B cell (primary cell): ENCODE data around the gene LIG3. TPM values are rescaled to one million over a fixed set of nuclear protein-coding genes. Genes with fewer than 3 reads are reported as not detected.

Experiments used
- ATAC-seq: fragments of 200-7000 bp; cut with Tn5 transposase; one replicate; pipeline ENCODE4 v1.10.0; 2021; ENCODE audit warnings: low read depth, mild to moderate bottlenecking, moderate number of reproducible peaks, moderate library complexity
- CTCF ChIA-PET: fragments of 350-600 bp; sonication (Branson Sonifier 250); formaldehyde crosslinking; loops from one replicate; lab custom pipeline; 2021; ENCODE audit warnings: antibody characterized with exemption, inconsistent platforms; lab: Charles Lee
- POLR2A ChIA-PET: fragments of 350-600 bp; sonication (Branson Sonifier 250); formaldehyde crosslinking; loops from one replicate; lab custom pipeline; 2021; ENCODE audit warnings: antibody characterized with exemption; lab: Charles Lee
- DNase-seq: peaks from one replicate; pipeline ENCODE4 v3.0.0; 2013
- H2AFZ ChIP-seq: 2 replicates; pipeline ENCODE4 v1.6.1; 2012; ENCODE audit warnings: mild to moderate bottlenecking, low read depth, low read length; ENCODE audit not compliant: insufficient read depth, poor library complexity, severe bottlenecking
- H3K27ac ChIP-seq, 2 donors: 1 replicate in 1 of 2; 2 replicates in 1 of 2; pipeline ENCODE4 v1.5.1; 2012 to 2013; ENCODE audit warnings: low read length in 2 of 2, mild to moderate bottlenecking in 2 of 2, moderate library complexity in 1 of 2
- H3K27me3 ChIP-seq, 4 experiments: fragments of 200-600 bp in 1 of 4; sonication (generic) in 1 of 4; replicated peaks in 1 of 4; 1 replicate in 2 of 4; 2 replicates in 2 of 4; pipeline versions ENCODE4 v1.6.1 to v1.7.0; 2013 to 2016; ENCODE audit warnings: low read length in 3 of 4, mild to moderate bottlenecking in 2 of 4, mixed read lengths in 1 of 4, moderate library complexity in 1 of 4; ENCODE audit not compliant: insufficient read depth in 4 of 4, control insufficient read depth in 3 of 4; ENCODE audit errors: control extremely low read depth in 1 of 4
- H3K36me3 ChIP-seq, 2 experiments: replicated peaks in 1 of 2; 1 replicate in 1 of 2; 2 replicates in 1 of 2; pipeline versions ENCODE4 v1.6.1 to v1.7.1; 2013; ENCODE audit warnings: low read length in 1 of 2; ENCODE audit not compliant: insufficient read depth in 2 of 2, control insufficient read depth in 1 of 2; ENCODE audit errors: control extremely low read depth in 1 of 2, extremely low read depth in 1 of 2
- H3K4me1 ChIP-seq, 2 donors: fragments of 200-600 bp in 1 of 2; sonication (generic) in 1 of 2; 1 replicate in 1 of 2; 2 replicates in 1 of 2; pipeline versions ENCODE4 v1.5.1 to v1.6.1; 2013 to 2017; ENCODE audit warnings: low read length in 2 of 2; ENCODE audit not compliant: control insufficient read depth in 2 of 2, insufficient read depth in 2 of 2
- H3K4me2 ChIP-seq: replicated peaks from 2 replicates; pipeline ENCODE3; 2012; ENCODE audit warnings: mild to moderate bottlenecking, low read depth, low read length; ENCODE audit not compliant: poor library complexity, severe bottlenecking
- H3K4me3 ChIP-seq, 5 experiments: fragments of 200-600 bp in 1 of 5; sonication (generic) in 1 of 5; 1 replicate in 3 of 5; 2 replicates in 2 of 5; pipeline versions ENCODE4 v1.5.1 to v1.7.0; 2011 to 2016; ENCODE audit warnings: low read length in 4 of 5, mild to moderate bottlenecking in 4 of 5, low read depth in 2 of 5, control low read depth in 1 of 5, moderate library complexity in 1 of 5; ENCODE audit not compliant: insufficient read depth in 1 of 5; ENCODE audit errors: control extremely low read depth in 1 of 5, extremely low read depth in 1 of 5
- H3K79me2 ChIP-seq: fragments of 200-600 bp; sonication (generic); one replicate; pipeline ENCODE4 v1.6.0; 2016; ENCODE audit warnings: low read length; ENCODE audit not compliant: control insufficient read depth, insufficient read depth
- H3K9ac ChIP-seq: fragments of 200-600 bp; sonication (generic); 2 replicates; pipeline ENCODE4 v1.6.1; 2017; ENCODE audit warnings: mild to moderate bottlenecking, low read length, moderate library complexity
- H3K9me3 ChIP-seq, 3 donors: one replicate each; pipeline versions ENCODE4 v1.6.1 to v1.7.1; 2013; ENCODE audit warnings: low read length in 2 of 3; ENCODE audit not compliant: control insufficient read depth in 2 of 3, insufficient read depth in 1 of 3; ENCODE audit errors: control extremely low read depth in 1 of 3
- H4K20me1 ChIP-seq: 2 replicates; pipeline ENCODE4 v1.6.0; 2012; ENCODE audit warnings: mild to moderate bottlenecking, low read length; ENCODE audit not compliant: insufficient read depth, control insufficient read depth, poor library complexity, severe bottlenecking
- H3K27ac Mint-ChIP-seq: one replicate; pipeline ENCODE4 v1.8.0; 2021; ENCODE audit warnings: mixed read lengths
- H3K27me3 Mint-ChIP-seq: one replicate; pipeline ENCODE4 v1.8.0; 2021; ENCODE audit warnings: mixed read lengths
- H3K4me1 Mint-ChIP-seq: one replicate; pipeline ENCODE4 v1.8.0; 2021; ENCODE audit warnings: mixed read lengths
- H3K4me3 Mint-ChIP-seq: one replicate; pipeline ENCODE4 v1.8.0; 2021; ENCODE audit warnings: mixed read lengths
- H3K9me3 Mint-ChIP-seq: one replicate; pipeline ENCODE4 v1.8.0; 2022; ENCODE audit warnings: mixed read lengths; ENCODE audit not compliant: insufficient read depth
- EZH2 ChIP-seq: IDR thresholded peaks from 2 replicates; pipeline ENCODE4 v1.6.1; 2012; ENCODE audit warnings: borderline replicate concordance, low read depth, mild to moderate bottlenecking, moderate library complexity, low read length; ENCODE audit not compliant: insufficient read depth, poor library complexity, severe bottlenecking
- WGBS: methylation state at CpG from one replicate; pipeline ENCODE4 v1.1.5; 2013; ENCODE audit warnings: missing lambda C conversion rate; ENCODE audit not compliant: insufficient coverage; 5-methylcytosine and 5-hydroxymethylcytosine counted together
- intact Hi-C: fragments of 100-400 bp; cut with micrococcal nuclease; formaldehyde crosslinking; loops from one replicate; pipeline ENCODE4 v1.10.0; 2022
- polyA plus RNA-seq: library from polyadenylated mRNA; depleted of rRNA; stranded (reverse); fragments of >200 nt; gene quantifications from 2 replicates; pipeline ENCODE4 v1.2.3, GENCODE V29; 2012
- total RNA-seq, 2 donors: library from RNA; stranded (reverse); fragments of 120-200 nt in 1 of 2; gene quantifications; 1 replicate in 1 of 2; 2 replicates in 1 of 2; pipeline versions ENCODE4 v1.2.3 to v1.2.4, GENCODE V29; 2013 to 2022
- TF ChIP-seq, protein P1 (sequence below): fragments of 200-600 bp; IDR thresholded peaks from one replicate; pipeline ENCODE4 v1.8.0; 2022; ENCODE audit warnings: antibody characterized with exemption, mild to moderate bottlenecking

The LIG3 gene
- total and polyA plus RNA-seq, 2 donors (not counting 1 experiment from before 2014, with no cell fraction given), result 8.8 to 34.4 TPM

- POLR2A ChIA-PET, result no interaction called here
- DNase-seq, result no peak
- Histone ChIP-seq H3K4me1 (no peaks in the 10 kb centered on the region), H3K27me3 (no peaks in the 10 kb centered on the region), H3K36me3 (no peaks in the 10 kb centered on the region), H3K4me2 (no peak overlapping the region), H2AFZ (no peak overlapping the region), H4K20me1 (no peaks in the 10 kb centered on the region), H3K27ac (no peak overlapping the region), H3K9me3 (no peaks in the 10 kb centered on the region), H3K79me2 (peaks cover 41% of the 10 kb centered on the region), H3K9ac (no peak overlapping the region), H3K4me3 (no peak overlapping the region)
- TF ChIP-seq, protein P1, sequence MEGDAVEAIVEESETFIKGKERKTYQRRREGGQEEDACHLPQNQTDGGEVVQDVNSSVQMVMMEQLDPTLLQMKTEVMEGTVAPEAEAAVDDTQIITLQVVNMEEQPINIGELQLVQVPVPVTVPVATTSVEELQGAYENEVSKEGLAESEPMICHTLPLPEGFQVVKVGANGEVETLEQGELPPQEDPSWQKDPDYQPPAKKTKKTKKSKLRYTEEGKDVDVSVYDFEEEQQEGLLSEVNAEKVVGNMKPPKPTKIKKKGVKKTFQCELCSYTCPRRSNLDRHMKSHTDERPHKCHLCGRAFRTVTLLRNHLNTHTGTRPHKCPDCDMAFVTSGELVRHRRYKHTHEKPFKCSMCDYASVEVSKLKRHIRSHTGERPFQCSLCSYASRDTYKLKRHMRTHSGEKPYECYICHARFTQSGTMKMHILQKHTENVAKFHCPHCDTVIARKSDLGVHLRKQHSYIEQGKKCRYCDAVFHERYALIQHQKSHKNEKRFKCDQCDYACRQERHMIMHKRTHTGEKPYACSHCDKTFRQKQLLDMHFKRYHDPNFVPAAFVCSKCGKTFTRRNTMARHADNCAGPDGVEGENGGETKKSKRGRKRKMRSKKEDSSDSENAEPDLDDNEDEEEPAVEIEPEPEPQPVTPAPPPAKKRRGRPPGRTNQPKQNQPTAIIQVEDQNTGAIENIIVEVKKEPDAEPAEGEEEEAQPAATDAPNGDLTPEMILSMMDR, result no peak
- no peak for TF ChIP-seq EZH2
- Mint-ChIP-seq H3K9me3 (no peaks in the 10 kb centered on the region), H3K4me1 (no peaks in the 10 kb centered on the region), H3K4me3 (no peak overlapping the region), H3K27ac (no peak overlapping the region), H3K27me3 (no peaks in the 10 kb centered on the region)
- WGBS, result 83% methylated on average over 1 of the region's 3 CpGs
- no peak for ATAC-seq
- intact Hi-C loops, result no loop called here
- CTCF ChIA-PET, result no interaction called here
Observed at GRCh38 chr17:35038453-35038852, 58.1 kb downstream of the LIG3 start.

DNA sequence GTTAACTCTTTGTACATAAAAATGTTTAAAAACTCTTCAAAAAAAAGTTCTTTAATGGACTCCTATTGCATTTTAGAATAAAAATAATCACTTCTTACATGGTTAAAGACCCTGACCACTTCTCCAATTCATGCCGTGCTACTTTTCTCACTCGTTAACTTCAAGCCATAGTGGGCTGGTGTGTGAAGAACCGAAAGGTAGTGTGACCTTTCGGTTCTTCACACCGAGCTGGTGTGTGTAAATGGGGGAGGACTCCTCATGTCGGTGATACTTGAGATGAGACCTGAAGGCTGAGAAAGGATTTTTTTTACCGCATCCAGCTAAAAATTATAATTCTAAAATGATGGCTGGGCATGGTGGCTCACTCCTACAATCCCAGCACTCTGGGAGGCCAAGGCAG lies 61.1 kb downstream of the LIG3 start:
- no peak for DNase-seq
- no peak for TF ChIP-seq EZH2
- TF ChIP-seq, protein P1, result no peak
- peak overlapping the region; percentile 37 for H3K27ac Mint-ChIP-seq

More for the DNA sequence above, 61.1 kb downstream of the LIG3 start:
- no CpG with 5 or more reads among the region's 7 CpGs for WGBS
- Mint-ChIP-seq H3K4me1 (peaks cover 19% of the 10 kb centered on the region), H3K4me3 (no peak overlapping the region), H3K9me3 (no peaks in the 10 kb centered on the region), H3K27me3 (no peaks in the 10 kb centered on the region)
- Histone ChIP-seq H3K9ac (no peak overlapping the region), H3K79me2 (peaks cover 65% of the 10 kb centered on the region), H2AFZ (no peak overlapping the region), H3K4me2 (no peak overlapping the region), H3K27me3 (no peaks in the 10 kb centered on the region), H3K4me3 (no peak overlapping the region), H4K20me1 (no peaks in the 10 kb centered on the region), H3K4me1 (peaks cover 18 to 26% of the 10 kb centered on the region in 2 donors), H3K36me3 (no peaks in the 10 kb centered on the region), H3K9me3 (no peaks in the 10 kb centered on the region), H3K27ac (no peak overlapping the region)
- ChIA-PET POLR2A (no interaction called here), CTCF (no interaction called here)
- no peak for ATAC-seq
- intact Hi-C loops, result no loop called here
